HCT116 (cell line): ENCODE results near the gene VPS39.

Experiments
- CEBPB ChIP-seq: IDR thresholded peaks from 2 replicates; pipeline ENCODE4 v1.6.1; 2012; ENCODE audit warnings: low read depth
- CTCF ChIP-seq, 3 experiments: fragments of 200-600 bp in 1 of 3; sonication (generic) in 1 of 3; IDR thresholded peaks in 2 of 3; conservative IDR thresholded peaks in 1 of 3; 2 replicates each; pipeline ENCODE4 v1.5.1; 2012 to 2017; ENCODE audit warnings: low read depth in 2 of 3, low read length in 2 of 3, antibody characterized with exemption in 1 of 3, borderline replicate concordance in 1 of 3, control low read depth in 1 of 3, mild to moderate bottlenecking in 1 of 3, mixed read lengths in 1 of 3, mixed run types in 1 of 3, moderate library complexity in 1 of 3; ENCODE audit not compliant: insufficient read depth in 1 of 3
- RAD21 ChIP-seq: IDR thresholded peaks from 2 replicates; pipeline ENCODE4 v1.6.1; 2012; ENCODE audit warnings: low read depth, mild to moderate bottlenecking
- TF ChIP-seq, protein P1 (sequence below): IDR thresholded peaks from 2 replicates; pipeline ENCODE4 v1.6.1; 2012

GRCh38 chr15:42194513-42194912, 13.6 kb downstream of the VPS39 start:
- TF ChIP-seq CEBPB (peak; percentile 22; the same call in 1 of the 2 replicates), CTCF (IDR thresholded peaks at IDR 0.05 in 2 of 3, conservative IDR thresholded peaks at IDR 0.05 in 1 of 3; ENCODE audit: borderline replicate concordance in 1 of 3, insufficient read depth in 1 of 3, low read depth in 2 of 3, low read length in 2 of 3) (no peak), RAD21 (no peak)
- TF ChIP-seq, protein P1, sequence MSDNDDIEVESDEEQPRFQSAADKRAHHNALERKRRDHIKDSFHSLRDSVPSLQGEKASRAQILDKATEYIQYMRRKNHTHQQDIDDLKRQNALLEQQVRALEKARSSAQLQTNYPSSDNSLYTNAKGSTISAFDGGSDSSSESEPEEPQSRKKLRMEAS, result no peak
